PC-9 (cell line): Measurements from ENCODE around the gene CDK8. TPM values are rescaled to one million over a fixed set of nuclear protein-coding genes. Genes with fewer than 3 reads are reported as not detected.
"Not testable (repeated sequence)": the region's sequence is repeated elsewhere in the genome, so short reads cannot be mapped to it uniquely, and the experiment has no call there.

Experiments
- BruUV-seq: library from RNA; stranded (reverse); fragments of 400-500 nt; replicated peaks from 2 replicates; lab custom pipeline; 2021; lab: Mats Ljungman, UMichigan
- CTCF ChIA-PET: fragments of 300-600 bp; sonication (Branson Sonifier 250); formaldehyde crosslinking; loops from one replicate; lab custom pipeline; 2022; ENCODE audit warnings: antibody characterized with exemption; lab: Charles Lee
- POLR2A ChIA-PET: fragments of 300-600 bp; sonication (Branson Sonifier 250); formaldehyde crosslinking; loops from one replicate; lab custom pipeline; 2022; ENCODE audit warnings: antibody characterized with exemption; ENCODE audit not compliant: unreplicated experiment; lab: Charles Lee
- DNase-seq, 2 experiments: peaks; one replicate each; pipeline versions ENCODE4 v3.0.0 to v3.0.0-alpha.2; 2015 to 2022; ENCODE audit warnings: mixed read lengths in 1 of 2
- H2AFZ ChIP-seq: fragments of 200-600 bp; sonication (generic); 2 replicates; pipeline ENCODE4 v1.8.1; 2017; ENCODE audit warnings: antibody characterized with exemption
- H3F3A ChIP-seq: fragments of 200-600 bp; sonication (generic); 2 replicates; pipeline ENCODE4 v1.8.1; 2017; ENCODE audit warnings: antibody characterized with exemption, mild to moderate bottlenecking, low read depth; ENCODE audit not compliant: insufficient read depth
- H3K27ac ChIP-seq: fragments of 200-600 bp; sonication (generic); 2 replicates; pipeline ENCODE4 v1.6.1; 2016; ENCODE audit warnings: mixed run types
- H3K27me3 ChIP-seq: fragments of 200-600 bp; sonication (generic); 2 replicates; pipeline ENCODE4 v1.6.1; 2016; ENCODE audit warnings: low read depth, mixed run types; ENCODE audit not compliant: insufficient read depth
- H3K36me3 ChIP-seq: fragments of 200-600 bp; sonication (generic); 2 replicates; pipeline ENCODE4 v1.6.1; 2016; ENCODE audit warnings: low read depth, mixed run types
- H3K4me1 ChIP-seq: fragments of 200-600 bp; sonication (generic); replicated peaks from 2 replicates; pipeline ENCODE4 v1.6.1; 2016; ENCODE audit warnings: mixed run types; ENCODE audit not compliant: insufficient read depth
- H3K4me2 ChIP-seq: fragments of 200-600 bp; sonication (generic); 2 replicates; pipeline ENCODE4 v1.6.1; 2017; ENCODE audit warnings: mixed run types
- H3K4me3 ChIP-seq: fragments of 200-600 bp; sonication (generic); 2 replicates; pipeline ENCODE4 v1.6.1; 2016; ENCODE audit warnings: mixed run types
- H3K79me2 ChIP-seq: fragments of 200-600 bp; sonication (generic); 2 replicates; pipeline ENCODE4 v1.6.1; 2017; ENCODE audit warnings: low read depth, mixed run types
- H3K9me2 ChIP-seq: fragments of 200-600 bp; sonication (generic); 2 replicates; pipeline ENCODE4 v1.8.1; 2017; ENCODE audit warnings: mild to moderate bottlenecking; ENCODE audit not compliant: insufficient read depth
- H3K9me3 ChIP-seq: fragments of 200-600 bp; sonication (generic); 2 replicates; pipeline ENCODE4 v1.8.1; 2016; ENCODE audit warnings: low read depth; ENCODE audit not compliant: insufficient read depth
- H4K20me1 ChIP-seq: fragments of 200-600 bp; sonication (generic); 2 replicates; pipeline ENCODE4 v1.8.1; 2017; ENCODE audit not compliant: insufficient read depth
- CTCF ChIP-seq: fragments of 200-600 bp; sonication (generic); conservative IDR thresholded peaks from 2 replicates; pipeline ENCODE4 v1.6.1; 2017; ENCODE audit warnings: mixed run types, antibody characterized with exemption, mild to moderate bottlenecking, moderate library complexity
- EZH2 ChIP-seq: fragments of 200-600 bp; sonication (generic); IDR thresholded peaks from 2 replicates; pipeline ENCODE4 v1.8.0; 2017; ENCODE audit warnings: antibody characterized with exemption, low read depth
- intact Hi-C: fragments of 100-400 bp; cut with micrococcal nuclease; formaldehyde crosslinking; loops from one replicate; pipeline ENCODE4 v1.10.0; 2022; ENCODE audit not compliant: unreplicated experiment
- total RNA-seq: library from RNA; stranded (reverse); gene quantifications from 2 replicates; pipeline ENCODE4 v1.2.3, GENCODE V29; 2021

CDK8 gene
- total RNA-seq, 1 experiment from 2014 or later: 14.8 TPM

GRCh38 chr13:26308836-26309235, 54.9 kb downstream of the CDK8 start:
- TF ChIP-seq CTCF (no peak), EZH2 (no peak)
- no peaks in the 10 kb centered on the region for H3K9me2 ChIP-seq
- H3K79me2 ChIP-seq: peaks cover 26% of the 10 kb centered on the region
- H3K4me3 ChIP-seq: no peak overlapping the region
- H3K9me3 ChIP-seq: no peaks in the 10 kb centered on the region
- no peak for DNase-seq
- intact Hi-C loops: no loop called here
- no peaks in the 10 kb centered on the region for H3F3A ChIP-seq
- BruUV-seq: no TSS peak
- peaks cover 8% of the 10 kb centered on the region; the same call in 1 of the 2 replicates for H4K20me1 ChIP-seq
- no peak overlapping the region for H2AFZ ChIP-seq
- no peak overlapping the region for H3K27ac ChIP-seq
- ChIA-PET CTCF (no interaction called here), POLR2A (no interaction called here)
- no peaks in the 10 kb centered on the region for H3K4me1 ChIP-seq
- H3K27me3 ChIP-seq: no peaks in the 10 kb centered on the region
- H3K4me2 ChIP-seq: no peak overlapping the region
- H3K36me3 ChIP-seq: no peaks in the 10 kb centered on the region

- no peak overlapping the region for H3K4me2 ChIP-seq
- H3K4me1 ChIP-seq: no peaks in the 10 kb centered on the region
- DNase-seq: no peak
- intact Hi-C loops: no loop called here
- H2AFZ ChIP-seq: no peak overlapping the region
- H3K9me2 ChIP-seq: no peaks in the 10 kb centered on the region
- POLR2A ChIA-PET: no interaction called here
- no peaks in the 10 kb centered on the region for H3K27me3 ChIP-seq
- H3K27ac ChIP-seq: no peak overlapping the region
- peaks cover 33% of the 10 kb centered on the region for H3K79me2 ChIP-seq
- no peaks in the 10 kb centered on the region for H3K36me3 ChIP-seq
- H3F3A ChIP-seq: no peaks in the 10 kb centered on the region
- H4K20me1 ChIP-seq: peaks cover 10% of the 10 kb centered on the region; the same call in 1 of the 2 replicates
- TF ChIP-seq CTCF (no peak), EZH2 (no peak)
- no peak overlapping the region for H3K4me3 ChIP-seq
- CTCF ChIA-PET: no interaction called here
- no TSS peak for BruUV-seq
- no peaks in the 10 kb centered on the region for H3K9me3 ChIP-seq
Measured at GRCh38 chr13:26310003-26310402, 56.1 kb downstream of the CDK8 start.

GRCh38 chr13:26310470-26310869, 56.5 kb downstream of the CDK8 start:
- TF ChIP-seq EZH2 (no peak), CTCF (no peak)
- no peak overlapping the region for H3K27ac ChIP-seq
- POLR2A ChIA-PET: interaction anchor here (0.5 kb wide), 1 partner anchor 61 kb away, joined by 9 read pairs; no protein-coding TSS in a partner anchor
- H3K9me2 ChIP-seq: no peaks in the 10 kb centered on the region
- no peaks in the 10 kb centered on the region for H3K27me3 ChIP-seq
- no peaks in the 10 kb centered on the region for H3K36me3 ChIP-seq
- no peaks in the 10 kb centered on the region for H3K9me3 ChIP-seq
- CTCF ChIA-PET: no interaction called here
- H3K4me3 ChIP-seq: no peak overlapping the region
- H3K79me2 ChIP-seq: peaks cover 35% of the 10 kb centered on the region
- no peak for DNase-seq
- no TSS peak for BruUV-seq
- H3K4me1 ChIP-seq: no peaks in the 10 kb centered on the region
- H3F3A ChIP-seq: no peaks in the 10 kb centered on the region
- H2AFZ ChIP-seq: no peak overlapping the region
- H3K4me2 ChIP-seq: no peak overlapping the region
- intact Hi-C loops: no loop called here
- H4K20me1 ChIP-seq: 0 out of 2 replicates have a peak, but pooled peaks cover 10% of the 10 kb centered on the region

GRCh38 chr13:26312019-26312418, 58.1 kb downstream of the CDK8 start:
- H3K79me2 ChIP-seq: peaks cover 35% of the 10 kb centered on the region
- H3K9me2 ChIP-seq, H3K27me3 ChIP-seq, H3K36me3 ChIP-seq, BruUV-seq, H3K4me2 ChIP-seq, intact Hi-C loops, H2AFZ ChIP-seq, DNase-seq, H3F3A ChIP-seq, CTCF ChIA-PET, H3K9me3 ChIP-seq, H3K27ac ChIP-seq, H4K20me1 ChIP-seq, H3K4me3 ChIP-seq, H3K4me1 ChIP-seq: not testable (repeated sequence)
- POLR2A ChIA-PET: interaction anchor here (0.6 kb wide), 1 partner anchor 16 kb away, joined by 3 read pairs; no protein-coding TSS in a partner anchor

- H3K4me1 ChIP-seq, DNase-seq, H3K9me3 ChIP-seq, CTCF ChIA-PET, H3K27ac ChIP-seq, H3K4me2 ChIP-seq, H2AFZ ChIP-seq, POLR2A ChIA-PET, H3K27me3 ChIP-seq, H3K36me3 ChIP-seq, H4K20me1 ChIP-seq, intact Hi-C loops, BruUV-seq, H3K4me3 ChIP-seq, H3K9me2 ChIP-seq, H3F3A ChIP-seq: not testable (repeated sequence)
- H3K79me2 ChIP-seq: peaks cover 25% of the 10 kb centered on the region; the same call in 1 of the 2 replicates
Measured at GRCh38 chr13:26316095-26316494, 62.2 kb downstream of the CDK8 start.
